Lower leg skin (tissue), 3 donors: ENCODE data around the gene ASPSCR1.

Experiments
- CTCF ChIP-seq, 3 donors: fragments of 450-650 bp; IDR thresholded peaks; one replicate each; pipeline ENCODE4 v1.5.1; 2016; ENCODE audit warnings: antibody characterized with exemption in 3 of 3, mild to moderate bottlenecking in 3 of 3, moderate library complexity in 2 of 3
- POLR2A ChIP-seq, 2 donors: fragments of 450-650 bp; IDR thresholded peaks; one replicate each; pipeline ENCODE4 v1.6.1; 2016 to 2017; ENCODE audit warnings: antibody characterized with exemption in 2 of 2, mild to moderate bottlenecking in 1 of 2, moderate library complexity in 1 of 2

- TF ChIP-seq POLR2A (IDR thresholded peaks at IDR 0.05), result no peak
- no peak for TF ChIP-seq CTCF (IDR thresholded peaks at IDR 0.05)
Measured at GRCh38 chr17:82009413-82009812, 32.0 kb downstream of the ASPSCR1 start.
